OCI-LY1 (cell line): Measurements from ENCODE around the gene ATP6AP1.

Experiments
- EZH2 ChIP-seq: fragments of 200-600 bp; sonication (generic), shearing (Covaris generic); IDR thresholded peaks from 2 replicates; pipeline ENCODE4 v1.8.0; 2017; ENCODE audit warnings: borderline replicate concordance, mixed run types, mild to moderate bottlenecking, antibody characterized with exemption, low read length, moderate library complexity, mixed read lengths
- TF ChIP-seq, protein P1 (sequence below): fragments of 200-600 bp; sonication (generic), shearing (Covaris generic); IDR thresholded peaks from 2 replicates; pipeline ENCODE4 v1.5.1; 2017; ENCODE audit warnings: mild to moderate bottlenecking, antibody characterized with exemption, low read length, moderate library complexity, mixed read lengths

DNA sequence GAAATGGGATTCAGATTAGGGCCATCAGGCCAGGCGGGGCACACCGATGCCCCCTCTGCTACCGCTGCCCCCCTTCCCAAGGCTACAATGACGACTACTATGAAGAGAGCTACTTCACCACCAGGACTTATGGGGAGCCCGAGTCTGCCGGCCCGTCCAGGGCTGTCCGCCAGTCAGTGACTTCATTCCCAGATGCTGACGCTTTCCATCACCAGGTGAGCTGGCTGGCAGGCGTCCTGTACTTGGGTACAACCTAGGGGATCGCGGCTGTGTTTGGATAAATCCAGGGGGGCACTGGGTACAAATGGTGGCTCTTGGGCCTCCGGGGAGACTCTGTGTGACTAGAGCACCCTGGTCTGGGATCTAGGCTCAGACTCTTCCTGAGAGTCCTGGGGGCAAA, 48.3 kb upstream of the ATP6AP1 start:
- TF ChIP-seq, protein P1, sequence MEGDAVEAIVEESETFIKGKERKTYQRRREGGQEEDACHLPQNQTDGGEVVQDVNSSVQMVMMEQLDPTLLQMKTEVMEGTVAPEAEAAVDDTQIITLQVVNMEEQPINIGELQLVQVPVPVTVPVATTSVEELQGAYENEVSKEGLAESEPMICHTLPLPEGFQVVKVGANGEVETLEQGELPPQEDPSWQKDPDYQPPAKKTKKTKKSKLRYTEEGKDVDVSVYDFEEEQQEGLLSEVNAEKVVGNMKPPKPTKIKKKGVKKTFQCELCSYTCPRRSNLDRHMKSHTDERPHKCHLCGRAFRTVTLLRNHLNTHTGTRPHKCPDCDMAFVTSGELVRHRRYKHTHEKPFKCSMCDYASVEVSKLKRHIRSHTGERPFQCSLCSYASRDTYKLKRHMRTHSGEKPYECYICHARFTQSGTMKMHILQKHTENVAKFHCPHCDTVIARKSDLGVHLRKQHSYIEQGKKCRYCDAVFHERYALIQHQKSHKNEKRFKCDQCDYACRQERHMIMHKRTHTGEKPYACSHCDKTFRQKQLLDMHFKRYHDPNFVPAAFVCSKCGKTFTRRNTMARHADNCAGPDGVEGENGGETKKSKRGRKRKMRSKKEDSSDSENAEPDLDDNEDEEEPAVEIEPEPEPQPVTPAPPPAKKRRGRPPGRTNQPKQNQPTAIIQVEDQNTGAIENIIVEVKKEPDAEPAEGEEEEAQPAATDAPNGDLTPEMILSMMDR: no peak
- no peak for TF ChIP-seq EZH2
